ENCODE results near the gene ERBB2. TPM values are rescaled to one million over a fixed set of nuclear protein-coding genes. Genes with fewer than 3 reads are reported as not detected.
"Not testable (repeated sequence)": the region's sequence is repeated elsewhere in the genome, so short reads cannot be mapped to it uniquely, and the experiment has no call there.

ERBB2 gene
- total and polyA plus RNA-seq, 4 donors: 32.8 to 92.5 (median 49.0) TPM

DNA sequence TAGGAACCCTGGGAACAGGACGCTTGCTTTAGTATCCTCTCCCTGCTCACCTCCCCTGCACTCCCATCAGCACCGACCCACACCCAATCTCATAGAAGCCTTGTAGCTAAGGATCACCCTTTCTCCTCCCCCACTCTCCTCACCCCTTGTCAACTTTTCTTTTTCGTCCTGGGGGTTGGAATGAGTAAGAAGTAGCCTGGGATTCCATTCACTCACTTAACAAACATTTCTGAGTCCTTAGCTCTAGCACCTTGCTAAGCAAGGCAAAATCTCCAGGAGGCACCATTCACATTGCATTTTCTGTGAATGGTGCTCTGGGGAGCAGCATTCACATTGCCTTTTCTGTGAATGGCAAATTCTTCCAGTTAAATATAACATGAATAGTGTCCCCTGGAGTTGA lies 10.9 kb upstream of the ERBB2 start:
- WGBS (ENCODE audit: insufficient coverage): no CpG with 5 or more reads among the region's 3 CpGs
- Histone ChIP-seq H3K4me3 (ENCODE audit: low read depth, low read length) (peak overlapping the region; percentile 74), H3K4me1 (ENCODE audit: control insufficient read depth, insufficient read depth, low read length) (peaks cover 14% of the 10 kb centered on the region), H3K27me3 (ENCODE audit: control insufficient read depth, insufficient read depth, low read length) (no peaks in the 10 kb centered on the region), H3K9me3 (ENCODE audit: control insufficient read depth, insufficient read depth, low read length) (no peaks in the 10 kb centered on the region), H3K36me3 (ENCODE audit: control insufficient read depth, insufficient read depth, low read length) (peaks cover 11% of the 10 kb centered on the region), H3K27ac (ENCODE audit: low read depth, low read length) (no peak overlapping the region)
- DNase-seq (ENCODE audit: low read depth in 4 of 6, low spot score in 6 of 6): no peak

GRCh38 chr17:39694593-39694992 lies 5.3 kb upstream of the ERBB2 start:
- 91% methylated on average over 3 of the region's 5 CpGs for WGBS (ENCODE audit: insufficient coverage)
- no peak overlapping the region for H3K27ac ChIP-seq (ENCODE audit: low read depth, low read length)
- no peaks in the 10 kb centered on the region for H3K9me3 ChIP-seq (ENCODE audit: control insufficient read depth, insufficient read depth, low read length)
- DNase-seq (ENCODE audit: low read depth in 4 of 6, low spot score in 6 of 6): no peak
- H3K4me3 ChIP-seq (ENCODE audit: low read depth, low read length): no peak overlapping the region
- peaks cover 8% of the 10 kb centered on the region for H3K27me3 ChIP-seq (ENCODE audit: control insufficient read depth, insufficient read depth, low read length)
- peaks cover 9% of the 10 kb centered on the region for H3K36me3 ChIP-seq (ENCODE audit: control insufficient read depth, insufficient read depth, low read length)
- H3K4me1 ChIP-seq (ENCODE audit: control insufficient read depth, insufficient read depth, low read length): peaks cover 16% of the 10 kb centered on the region

DNA sequence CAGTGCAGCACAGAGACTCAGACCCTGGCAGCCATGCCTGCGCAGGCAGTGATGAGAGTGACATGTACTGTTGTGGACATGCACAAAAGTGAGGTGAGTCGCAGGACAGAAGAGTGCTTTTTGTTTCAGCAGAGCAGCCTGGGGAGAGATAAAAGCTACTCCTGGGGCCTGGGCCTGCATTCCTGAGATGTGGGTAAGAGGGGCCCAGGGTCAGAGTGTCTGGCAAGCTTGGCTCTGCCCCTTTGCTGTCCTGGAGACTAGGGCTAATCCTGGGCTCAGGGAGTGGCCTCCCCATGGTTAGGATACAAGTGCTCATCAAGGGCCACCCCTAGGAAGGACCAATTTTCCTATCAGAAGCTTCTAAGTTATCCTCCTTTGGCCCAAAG lies 4.8 kb upstream of the ERBB2 start:
- WGBS (ENCODE audit: insufficient coverage): 79% methylated on average over 2 of the region's 2 CpGs
- peaks cover 19% of the 10 kb centered on the region for H3K4me1 ChIP-seq (ENCODE audit: control insufficient read depth, insufficient read depth, low read length)
- no peak for DNase-seq (ENCODE audit: low read depth in 4 of 6, low spot score in 6 of 6)
- no peak overlapping the region for H3K4me3 ChIP-seq (ENCODE audit: low read depth, low read length)
- H3K27me3 ChIP-seq (ENCODE audit: control insufficient read depth, insufficient read depth, low read length): peaks cover 11% of the 10 kb centered on the region
- no peaks in the 10 kb centered on the region for H3K9me3 ChIP-seq (ENCODE audit: control insufficient read depth, insufficient read depth, low read length)
- H3K27ac ChIP-seq (ENCODE audit: low read depth, low read length): peak overlapping the region; percentile 80
- peaks cover 9% of the 10 kb centered on the region for H3K36me3 ChIP-seq (ENCODE audit: control insufficient read depth, insufficient read depth, low read length)

- no peak for DNase-seq (ENCODE audit: low read depth in 4 of 6, low spot score in 6 of 6)
- Histone ChIP-seq H3K27ac (ENCODE audit: low read depth, low read length) (no peak overlapping the region), H3K27me3 (ENCODE audit: control insufficient read depth, insufficient read depth, low read length) (peaks cover 22% of the 10 kb centered on the region), H3K9me3 (ENCODE audit: control insufficient read depth, insufficient read depth, low read length) (no peaks in the 10 kb centered on the region), H3K4me3 (ENCODE audit: low read depth, low read length) (no peak overlapping the region), H3K36me3 (ENCODE audit: control insufficient read depth, insufficient read depth, low read length) (peaks cover 9% of the 10 kb centered on the region), H3K4me1 (ENCODE audit: control insufficient read depth, insufficient read depth, low read length) (peaks cover 29% of the 10 kb centered on the region)
- WGBS (ENCODE audit: insufficient coverage): 70% methylated on average over 2 of the region's 6 CpGs
Observed at GRCh38 chr17:39696731-39697130, 3.1 kb upstream of the ERBB2 start.

- WGBS (ENCODE audit: insufficient coverage): 100% methylated on average over 3 of the region's 5 CpGs
- no peak overlapping the region for H3K4me3 ChIP-seq (ENCODE audit: low read depth, low read length)
- H3K36me3 ChIP-seq (ENCODE audit: control insufficient read depth, insufficient read depth, low read length): peaks cover 9% of the 10 kb centered on the region
- peaks cover 22% of the 10 kb centered on the region for H3K27me3 ChIP-seq (ENCODE audit: control insufficient read depth, insufficient read depth, low read length)
- peaks cover 36% of the 10 kb centered on the region for H3K4me1 ChIP-seq (ENCODE audit: control insufficient read depth, insufficient read depth, low read length)
- no peak for DNase-seq (ENCODE audit: low read depth in 4 of 6, low spot score in 6 of 6)
- H3K27ac ChIP-seq (ENCODE audit: low read depth, low read length): no peak overlapping the region
- no peaks in the 10 kb centered on the region for H3K9me3 ChIP-seq (ENCODE audit: control insufficient read depth, insufficient read depth, low read length)
Observed at GRCh38 chr17:39697961-39698360, 1.9 kb upstream of the ERBB2 start.

- WGBS (ENCODE audit: insufficient coverage): 36% methylated on average over 6 of the region's 11 CpGs
- H3K4me3 ChIP-seq (ENCODE audit: low read depth, low read length): peak overlapping the region; percentile 63
- peak overlapping the region; percentile 85 for H3K27ac ChIP-seq (ENCODE audit: low read depth, low read length)
- H3K27me3 ChIP-seq (ENCODE audit: control insufficient read depth, insufficient read depth, low read length): peaks cover 22% of the 10 kb centered on the region
- peaks cover 43% of the 10 kb centered on the region for H3K4me1 ChIP-seq (ENCODE audit: control insufficient read depth, insufficient read depth, low read length)
- DNase-seq (ENCODE audit: low read depth in 4 of 6, low spot score in 6 of 6); H3K9me3 ChIP-seq (ENCODE audit: control insufficient read depth, insufficient read depth, low read length): not testable (repeated sequence)
- H3K36me3 ChIP-seq (ENCODE audit: control insufficient read depth, insufficient read depth, low read length): peaks cover 12% of the 10 kb centered on the region
Observed at GRCh38 chr17:39699157-39699817, 577 bp upstream of the ERBB2 start.

GRCh38 chr17:39700148-39700987 lies 504 bp downstream of the ERBB2 start:
- Histone ChIP-seq H3K27ac (ENCODE audit: low read depth, low read length) (peak overlapping the region; percentile 83), H3K36me3 (ENCODE audit: control insufficient read depth, insufficient read depth, low read length) (peaks cover 12% of the 10 kb centered on the region), H3K4me3 (ENCODE audit: low read depth, low read length) (peak overlapping the region; percentile 63), H3K9me3 (ENCODE audit: control insufficient read depth, insufficient read depth, low read length) (no peaks in the 10 kb centered on the region), H3K4me1 (ENCODE audit: control insufficient read depth, insufficient read depth, low read length) (peaks cover 46% of the 10 kb centered on the region), H3K27me3 (ENCODE audit: control insufficient read depth, insufficient read depth, low read length) (peaks cover 22% of the 10 kb centered on the region)
- DNase-seq (ENCODE audit: low read depth in 4 of 6, low spot score in 6 of 6): peak in 2 of 6 donors; percentile 37 to 74
- WGBS (ENCODE audit: insufficient coverage): 2% methylated on average over 48 of the region's 57 CpGs

GRCh38 chr17:39701012-39701783 lies 1.3 kb downstream of the ERBB2 start:
- Histone ChIP-seq H3K9me3 (ENCODE audit: control insufficient read depth, insufficient read depth, low read length) (no peaks in the 10 kb centered on the region), H3K4me3 (ENCODE audit: low read depth, low read length) (peak overlapping the region; percentile 63), H3K27me3 (ENCODE audit: control insufficient read depth, insufficient read depth, low read length) (peaks cover 22% of the 10 kb centered on the region), H3K36me3 (ENCODE audit: control insufficient read depth, insufficient read depth, low read length) (peaks cover 13% of the 10 kb centered on the region), H3K27ac (ENCODE audit: low read depth, low read length) (peak overlapping the region; percentile 83), H3K4me1 (ENCODE audit: control insufficient read depth, insufficient read depth, low read length) (peaks cover 46% of the 10 kb centered on the region)
- DNase-seq (ENCODE audit: low read depth in 4 of 6, low spot score in 6 of 6): no peak
- 22% methylated on average over 8 of the region's 10 CpGs for WGBS (ENCODE audit: insufficient coverage)

- 71% methylated on average over 2 of the region's 4 CpGs for WGBS (ENCODE audit: insufficient coverage)
Observed at GRCh38 chr17:39701784-39702422, 2.0 kb downstream of the ERBB2 start.

More at GRCh38 chr17:39701784-39702422, 2.0 kb downstream of the ERBB2 start:
- Histone ChIP-seq H3K9me3 (ENCODE audit: control insufficient read depth, insufficient read depth, low read length) (no peaks in the 10 kb centered on the region), H3K4me1 (ENCODE audit: control insufficient read depth, insufficient read depth, low read length) (peaks cover 50% of the 10 kb centered on the region), H3K27me3 (ENCODE audit: control insufficient read depth, insufficient read depth, low read length) (peaks cover 22% of the 10 kb centered on the region), H3K36me3 (ENCODE audit: control insufficient read depth, insufficient read depth, low read length) (peaks cover 15% of the 10 kb centered on the region), H3K27ac (ENCODE audit: low read depth, low read length) (peak overlapping the region; percentile 15), H3K4me3 (ENCODE audit: low read depth, low read length) (peak overlapping the region; percentile 63)
- DNase-seq (ENCODE audit: low read depth in 4 of 6, low spot score in 6 of 6): no peak
